IMR-90 (cell line): Measurements from ENCODE around the gene GSG1L.

Experiments used
- BHLHE40 ChIP-seq: fragments of 150-350 bp; IDR thresholded peaks from 2 replicates; pipeline ENCODE4 v1.6.1; 2016; ENCODE audit warnings: mild to moderate bottlenecking, low read depth, low read length
- CEBPB ChIP-seq: IDR thresholded peaks from 2 replicates; pipeline ENCODE4 v1.6.1; 2012; ENCODE audit warnings: low read depth, low read length, improper control_type of control experiment
- CHD1 ChIP-seq: IDR thresholded peaks from 2 replicates; pipeline ENCODE4 v1.6.1; 2012; ENCODE audit warnings: low read depth, low read length, improper control_type of control experiment
- FOS ChIP-seq: fragments of 150-350 bp; IDR thresholded peaks from 2 replicates; pipeline ENCODE4 v1.6.1; 2016; ENCODE audit warnings: low read depth, low read length
- MAFK ChIP-seq: IDR thresholded peaks from 2 replicates; pipeline ENCODE4 v1.6.1; 2012; ENCODE audit warnings: low read depth, low read length, improper control_type of control experiment
- MAZ ChIP-seq: IDR thresholded peaks from 2 replicates; pipeline ENCODE4 v1.6.1; 2012; ENCODE audit warnings: low read depth, mild to moderate bottlenecking, low read length, improper control_type of control experiment, moderate library complexity, borderline replicate concordance
- NFE2L2 ChIP-seq: fragments of 150-350 bp; IDR thresholded peaks from 2 replicates; pipeline ENCODE4 v1.6.1; 2016; ENCODE audit warnings: low read depth, mild to moderate bottlenecking, low read length
- POLR2A ChIP-seq: IDR thresholded peaks from 2 replicates; pipeline ENCODE4 v1.6.1; 2012; ENCODE audit warnings: mild to moderate bottlenecking, low read depth, low read length
- RAD21 ChIP-seq: IDR thresholded peaks from 2 replicates; pipeline ENCODE4 v1.6.1; 2012; ENCODE audit warnings: low read length, improper control_type of control experiment
- RCOR1 ChIP-seq: IDR thresholded peaks from 2 replicates; pipeline ENCODE4 v1.6.1; 2012; ENCODE audit warnings: mild to moderate bottlenecking, low read length, improper control_type of control experiment; ENCODE audit not compliant: insufficient replicate concordance
- RFX5 ChIP-seq: IDR thresholded peaks from 2 replicates; pipeline ENCODE4 v1.8.0; 2012; ENCODE audit warnings: low read depth, mild to moderate bottlenecking, low read length, moderate library complexity
- SMC3 ChIP-seq: fragments of 150-350 bp; IDR thresholded peaks from 2 replicates; pipeline ENCODE4 v1.6.1; 2016; ENCODE audit warnings: low read depth, mild to moderate bottlenecking, antibody characterized with exemption, low read length, moderate library complexity
- TF ChIP-seq, protein P1 (sequence below): conservative IDR thresholded peaks from 2 replicates; pipeline ENCODE4 v1.5.1; 2012; ENCODE audit warnings: mild to moderate bottlenecking, low read depth, low read length, improper control_type of control experiment
- TF ChIP-seq, protein P2 (sequence below): fragments of 150-350 bp; IDR thresholded peaks from 2 replicates; pipeline ENCODE4 v1.6.1; 2017; ENCODE audit warnings: mild to moderate bottlenecking, antibody characterized with exemption, low read length, low read depth

DNA sequence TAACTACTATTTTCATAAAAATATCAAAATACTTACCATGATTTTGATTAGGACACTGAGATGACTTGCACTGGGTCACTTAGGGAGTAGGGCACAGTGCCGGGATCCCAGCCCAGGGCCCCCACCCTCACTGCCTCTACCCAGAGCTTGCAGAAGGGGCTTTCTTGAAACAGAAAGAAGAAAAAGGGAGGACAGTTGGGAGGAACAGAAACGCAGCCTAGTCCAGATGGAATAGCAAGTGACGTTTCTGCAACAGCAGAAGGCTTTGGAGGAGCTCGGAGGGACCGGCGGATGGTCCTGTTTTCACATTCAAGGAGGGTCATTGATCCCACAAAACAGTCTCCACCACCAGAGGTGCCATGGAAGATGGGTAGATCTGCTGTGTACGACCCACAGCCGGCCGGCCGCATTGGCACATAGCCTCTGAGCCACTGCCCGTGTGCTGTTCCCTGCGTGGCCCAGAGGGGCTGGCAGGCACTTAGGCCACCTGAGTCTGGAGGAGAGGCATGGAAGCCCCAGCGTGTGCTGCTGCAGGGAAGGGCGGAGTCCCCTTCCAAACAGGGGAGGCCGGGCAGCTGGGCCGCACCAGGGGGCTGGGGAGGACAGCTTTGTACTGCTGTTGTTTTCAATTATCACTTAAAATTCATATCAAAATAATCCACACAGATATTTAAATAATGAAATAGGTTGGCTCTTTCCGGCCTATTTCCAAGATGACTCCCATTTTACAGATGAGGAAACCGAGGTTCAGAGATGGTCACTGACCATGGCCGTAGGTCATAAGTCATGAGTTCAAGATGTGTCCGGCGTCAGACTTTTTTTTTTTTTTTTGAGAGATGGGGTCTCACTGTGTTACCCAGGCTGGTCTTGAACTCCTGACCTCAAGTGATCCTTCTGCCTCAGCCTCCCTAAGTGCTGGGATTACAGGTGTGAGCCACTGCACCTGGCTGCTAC is 22.9 kb upstream of the GSG1L start:
- no peak for TF ChIP-seq RAD21
- TF ChIP-seq NFE2L2, result no peak
- TF ChIP-seq, protein P1, sequence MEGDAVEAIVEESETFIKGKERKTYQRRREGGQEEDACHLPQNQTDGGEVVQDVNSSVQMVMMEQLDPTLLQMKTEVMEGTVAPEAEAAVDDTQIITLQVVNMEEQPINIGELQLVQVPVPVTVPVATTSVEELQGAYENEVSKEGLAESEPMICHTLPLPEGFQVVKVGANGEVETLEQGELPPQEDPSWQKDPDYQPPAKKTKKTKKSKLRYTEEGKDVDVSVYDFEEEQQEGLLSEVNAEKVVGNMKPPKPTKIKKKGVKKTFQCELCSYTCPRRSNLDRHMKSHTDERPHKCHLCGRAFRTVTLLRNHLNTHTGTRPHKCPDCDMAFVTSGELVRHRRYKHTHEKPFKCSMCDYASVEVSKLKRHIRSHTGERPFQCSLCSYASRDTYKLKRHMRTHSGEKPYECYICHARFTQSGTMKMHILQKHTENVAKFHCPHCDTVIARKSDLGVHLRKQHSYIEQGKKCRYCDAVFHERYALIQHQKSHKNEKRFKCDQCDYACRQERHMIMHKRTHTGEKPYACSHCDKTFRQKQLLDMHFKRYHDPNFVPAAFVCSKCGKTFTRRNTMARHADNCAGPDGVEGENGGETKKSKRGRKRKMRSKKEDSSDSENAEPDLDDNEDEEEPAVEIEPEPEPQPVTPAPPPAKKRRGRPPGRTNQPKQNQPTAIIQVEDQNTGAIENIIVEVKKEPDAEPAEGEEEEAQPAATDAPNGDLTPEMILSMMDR, result no peak
- no peak for TF ChIP-seq POLR2A
- no peak for TF ChIP-seq SMC3
- no peak for TF ChIP-seq RFX5
- no peak for TF ChIP-seq CEBPB
- no peak for TF ChIP-seq BHLHE40
- no peak for TF ChIP-seq MAFK
- no peak for TF ChIP-seq FOS
- TF ChIP-seq MAZ, result no peak
- no peak for TF ChIP-seq RCOR1
- TF ChIP-seq, protein P2, sequence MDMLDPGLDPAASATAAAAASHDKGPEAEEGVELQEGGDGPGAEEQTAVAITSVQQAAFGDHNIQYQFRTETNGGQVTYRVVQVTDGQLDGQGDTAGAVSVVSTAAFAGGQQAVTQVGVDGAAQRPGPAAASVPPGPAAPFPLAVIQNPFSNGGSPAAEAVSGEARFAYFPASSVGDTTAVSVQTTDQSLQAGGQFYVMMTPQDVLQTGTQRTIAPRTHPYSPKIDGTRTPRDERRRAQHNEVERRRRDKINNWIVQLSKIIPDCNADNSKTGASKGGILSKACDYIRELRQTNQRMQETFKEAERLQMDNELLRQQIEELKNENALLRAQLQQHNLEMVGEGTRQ, result no peak
- no peak for TF ChIP-seq CHD1
